Esophagus squamous epithelium (tissue), 5 donors: ENCODE data around the gene GAL3ST2. TPM values are rescaled to one million over a fixed set of nuclear protein-coding genes. Genes with fewer than 3 reads are reported as not detected.

Experiments
- DNase-seq: peaks from one replicate; lab custom pipeline; 2025; lab: John Stamatoyannopoulos, UW
- H3K27ac ChIP-seq, 4 donors: fragments of 200-600 bp; sonication (generic); one replicate each; pipeline ENCODE4 v1.5.1; 2016 to 2019; ENCODE audit warnings: mild to moderate bottlenecking in 1 of 4
- H3K27me3 ChIP-seq, 4 donors: fragments of 200-600 bp; sonication (generic); 1 replicate in 3 of 4; 2 replicates in 1 of 4; pipeline versions ENCODE4 v1.5.1 to v1.6.0; 2017 to 2021; ENCODE audit warnings: antibody characterized with exemption in 1 of 4
- H3K36me3 ChIP-seq, 3 donors: fragments of 200-600 bp; sonication (generic); one replicate each; pipeline ENCODE4 v1.5.1; 2016 to 2019
- H3K4me1 ChIP-seq, 3 donors: fragments of 200-600 bp; sonication (generic); one replicate each; pipeline ENCODE4 v1.5.1; 2017 to 2019
- H3K4me3 ChIP-seq, 4 donors: fragments of 200-600 bp; sonication (generic); 1 replicate in 3 of 4; 2 replicates in 1 of 4; pipeline ENCODE4 v1.5.1; 2016 to 2019; ENCODE audit warnings: mild to moderate bottlenecking in 2 of 4, moderate library complexity in 1 of 4
- H3K9me3 ChIP-seq, 3 donors: fragments of 200-600 bp; sonication (generic); one replicate each; pipeline ENCODE4 v1.5.1; 2016 to 2019
- CTCF ChIP-seq, 6 experiments: fragments of 450-650 bp in 4 of 6; fragments of 200-600 bp in 2 of 6; sonication (generic) in 2 of 6; IDR thresholded peaks; one replicate each; pipeline ENCODE4 v1.5.1; 2016 to 2019; ENCODE audit warnings: antibody characterized with exemption in 6 of 6, mild to moderate bottlenecking in 4 of 6, moderate library complexity in 4 of 6
- POLR2A ChIP-seq, 4 donors: fragments of 450-650 bp; IDR thresholded peaks; one replicate each; pipeline ENCODE4 v1.6.1; 2017; ENCODE audit warnings: antibody characterized with exemption in 4 of 4, mild to moderate bottlenecking in 4 of 4, moderate library complexity in 3 of 4
- WGBS, 2 donors: methylation state at CpG; one replicate each; pipeline ENCODE4 v1.1.5; 2018; 5-methylcytosine and 5-hydroxymethylcytosine counted together
- intact Hi-C: fragments of 100-400 bp; cut with DNase I; formaldehyde crosslinking; loops from one replicate; pipeline ENCODE4 v1.15.0; 2022
- total RNA-seq, 4 donors: library from RNA; depleted of rRNA; stranded (reverse); fragments of >200 nt; gene quantifications; one replicate each; pipeline ENCODE4 v1.1.0, GENCODE V29; 2016
- donor health status: DM: yes; HTN: yes; CAD: no.

Gene GAL3ST2
- total RNA-seq, 4 donors from 2014 or later, result 0.38 TPM; not detected in 3

GRCh38 chr2:241736111-241736510 lies 40.5 kb upstream of the GAL3ST2 start:
- 72 to 75% methylated on average over 2 of the region's 3 CpGs for WGBS, 2 donors
- TF ChIP-seq POLR2A (IDR thresholded peaks at IDR 0.05) (no peak), CTCF (IDR thresholded peaks at IDR 0.05) (no peak)

DNA sequence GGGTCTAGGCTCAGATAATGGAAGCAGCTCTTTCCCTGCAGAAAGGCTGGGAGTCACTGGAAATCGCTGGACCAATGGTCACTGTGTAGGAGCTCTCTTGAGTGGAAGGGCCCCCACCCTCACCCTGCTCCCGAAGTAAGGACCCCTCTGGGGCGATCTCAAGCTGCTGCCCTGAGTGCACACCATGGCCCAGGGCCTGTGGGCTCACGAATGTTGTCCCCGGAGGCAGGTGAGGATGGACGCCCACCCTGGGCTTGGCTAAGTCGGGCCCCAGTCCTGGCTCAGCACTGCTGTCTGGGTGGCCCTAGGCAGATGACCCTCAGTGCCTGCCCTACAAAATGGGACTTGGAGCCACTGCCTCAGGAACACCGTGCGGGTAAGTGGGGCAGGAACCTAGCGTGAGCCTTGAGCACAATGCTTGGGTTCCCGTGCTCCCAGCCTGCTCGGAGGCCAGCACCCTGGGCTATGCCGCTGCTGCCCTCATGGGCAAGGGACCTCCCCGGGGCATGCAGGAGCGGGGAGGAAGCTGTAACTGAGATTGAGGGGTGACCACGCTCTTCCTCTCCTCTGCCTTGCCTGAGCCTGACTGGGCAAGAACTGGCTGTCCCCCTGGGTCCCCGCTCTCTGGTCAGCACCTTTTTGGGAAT lies 38.5 kb upstream of the GAL3ST2 start:
- no peak overlapping the region for H3K4me3 ChIP-seq
- intact Hi-C loops, result loop anchor here (10.0 kb wide), 1 partner anchor 137 kb away; no protein-coding TSS in a partner anchor
- TF ChIP-seq POLR2A (IDR thresholded peaks at IDR 0.05) (no peak), CTCF (IDR thresholded peaks at IDR 0.05) (no peak)
- H3K36me3 ChIP-seq, result peaks cover 0 to 49% (median 0%) of the 10 kb centered on the region in 3 donors
- H3K4me1 ChIP-seq, result peaks cover 7 to 61% (median 15%) of the 10 kb centered on the region in 3 donors
- no peaks in the 10 kb centered on the region for H3K9me3 ChIP-seq
- WGBS, 2 donors, result 85 to 93% methylated on average over 7 to 9 of the region's 17 CpGs
- H3K27ac ChIP-seq, result no peak overlapping the region
- no peak for DNase-seq
- no peaks in the 10 kb centered on the region for H3K27me3 ChIP-seq

More at GRCh38 chr2:241736111-241736510, 40.5 kb upstream of the GAL3ST2 start:
- Histone ChIP-seq H3K4me1 (peaks cover 7 to 67% (median 15%) of the 10 kb centered on the region in 3 donors), H3K36me3 (peaks cover 0 to 33% (median 0%) of the 10 kb centered on the region in 3 donors), H3K27me3 (no peaks in the 10 kb centered on the region), H3K4me3 (peak overlapping the region in 1 of 4 donors; percentile 79), H3K27ac (peak overlapping the region in 3 of 4 donors; percentile 89 to 97 (median 90)), H3K9me3 (no peaks in the 10 kb centered on the region)
- DNase-seq, result no peak
- intact Hi-C loops, result loop anchor here (10.0 kb wide), 1 partner anchor 139 kb away; no protein-coding TSS in a partner anchor

DNA sequence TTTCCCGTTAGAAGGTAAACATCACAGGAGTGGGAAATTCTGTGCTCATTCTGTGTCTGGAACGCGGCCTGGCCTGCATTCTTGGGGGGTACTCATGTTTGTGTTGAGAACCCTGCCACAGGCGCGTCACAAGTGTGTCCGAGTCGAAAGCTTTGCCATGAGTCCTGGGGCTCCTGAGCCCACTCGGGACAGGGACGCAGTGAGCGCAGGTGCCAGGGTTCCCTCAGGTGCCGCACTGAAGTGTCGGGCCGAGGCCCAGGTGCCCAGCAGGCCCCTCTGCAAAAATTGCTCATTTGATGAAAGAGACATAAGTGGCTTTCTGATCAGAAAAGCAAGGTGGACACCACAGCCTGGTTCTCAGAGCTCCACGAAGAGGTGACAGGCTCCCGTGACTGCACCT lies 37.4 kb upstream of the GAL3ST2 start:
- 90 to 92% methylated on average over 2 to 10 of the region's 15 CpGs for WGBS, 2 donors
- TF ChIP-seq CTCF (IDR thresholded peaks at IDR 0.05), result no peak
- TF ChIP-seq POLR2A (IDR thresholded peaks at IDR 0.05), result no peak
- H3K36me3 ChIP-seq, result peaks cover 6 to 59% (median 8%) of the 10 kb centered on the region in 3 donors
- no peak for DNase-seq
- no peak overlapping the region for H3K4me3 ChIP-seq
- H3K9me3 ChIP-seq, result no peaks in the 10 kb centered on the region
- H3K27me3 ChIP-seq, result no peaks in the 10 kb centered on the region
- H3K27ac ChIP-seq, result no peak overlapping the region
- H3K4me1 ChIP-seq, result peaks cover 7 to 55% (median 11%) of the 10 kb centered on the region in 3 donors
- intact Hi-C loops, result loop anchor here (10.0 kb wide), 1 partner anchor 136 kb away; no protein-coding TSS in a partner anchor

DNA sequence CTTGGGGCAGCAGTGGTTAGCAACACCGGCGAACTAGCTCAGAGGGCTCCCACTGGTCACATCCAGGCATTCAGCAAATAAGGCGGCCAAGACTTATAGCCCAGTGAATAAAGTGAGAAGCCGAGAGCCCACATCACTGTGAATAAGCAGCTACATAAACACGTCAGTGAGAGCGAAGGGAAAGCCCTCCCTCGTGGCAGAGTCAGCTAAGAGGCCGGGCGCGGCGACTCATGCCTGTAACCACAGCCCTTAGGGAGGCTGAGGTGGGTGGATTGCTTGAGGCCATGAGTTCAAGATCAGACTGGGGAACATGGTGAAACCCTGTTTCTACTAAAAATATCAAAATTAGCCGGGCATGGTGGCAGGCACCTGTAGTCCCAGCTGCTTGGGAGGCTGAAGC lies 37.0 kb upstream of the GAL3ST2 start:
- H3K9me3 ChIP-seq, result no peaks in the 10 kb centered on the region
- H3K36me3 ChIP-seq, result peaks cover 11 to 64% (median 13%) of the 10 kb centered on the region in 3 donors
- TF ChIP-seq POLR2A (IDR thresholded peaks at IDR 0.05), result no peak
- no peak for TF ChIP-seq CTCF (IDR thresholded peaks at IDR 0.05)
- no peak for DNase-seq
- no peak overlapping the region for H3K4me3 ChIP-seq
- peaks cover 7 to 54% (median 11%) of the 10 kb centered on the region in 3 donors for H3K4me1 ChIP-seq
- intact Hi-C loops, result loop anchor here (10.0 kb wide), 1 partner anchor 135 kb away; no protein-coding TSS in a partner anchor
- H3K27me3 ChIP-seq, result no peaks in the 10 kb centered on the region
- no peak overlapping the region for H3K27ac ChIP-seq
- 67 to 78% methylated on average over 10 to 12 of the region's 12 CpGs for WGBS, 2 donors

DNA sequence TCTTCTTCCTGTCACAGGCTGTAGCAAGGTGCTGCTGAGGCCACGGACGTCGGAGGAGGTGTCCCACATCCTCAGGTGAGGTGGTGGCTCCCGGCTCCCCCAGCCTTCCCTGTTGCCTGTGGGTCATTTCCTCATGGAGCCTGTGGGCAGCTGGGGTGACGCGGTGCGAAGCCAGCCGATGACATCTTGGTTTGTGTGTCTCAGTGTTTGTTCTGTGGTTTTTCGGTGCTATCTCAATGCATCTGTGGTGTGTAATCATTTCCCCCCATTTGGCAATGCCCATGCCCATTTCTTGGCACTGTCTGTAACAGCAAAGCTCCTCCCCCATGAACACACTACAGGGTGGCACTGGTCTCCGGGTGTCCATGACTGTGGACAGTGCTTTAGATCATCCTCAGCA lies 35.6 kb upstream of the GAL3ST2 start:
- peaks cover 3 to 44% (median 6%) of the 10 kb centered on the region in 3 donors for H3K4me1 ChIP-seq
- H3K36me3 ChIP-seq, result peaks cover 16 to 78% (median 17%) of the 10 kb centered on the region in 3 donors
- no peaks in the 10 kb centered on the region for H3K9me3 ChIP-seq
- 54 to 75% methylated on average over 8 to 10 of the region's 10 CpGs for WGBS, 2 donors
- H3K27me3 ChIP-seq, result no peaks in the 10 kb centered on the region
- no peak overlapping the region for H3K4me3 ChIP-seq
- H3K27ac ChIP-seq, result no peak overlapping the region
- intact Hi-C loops, result no loop called here
- DNase-seq, result no peak
- TF ChIP-seq POLR2A (IDR thresholded peaks at IDR 0.05) (no peak), CTCF (IDR thresholded peaks at IDR 0.05) (no peak)
